ENCODE results near the gene LRP1. TPM values are rescaled to one million over a fixed set of nuclear protein-coding genes. Genes with fewer than 3 reads are reported as not detected.

Gene LRP1
- total RNA-seq = 61.8 and 62.7 TPM in 2 replicates
- long read RNA-seq = 0 reads

DNA sequence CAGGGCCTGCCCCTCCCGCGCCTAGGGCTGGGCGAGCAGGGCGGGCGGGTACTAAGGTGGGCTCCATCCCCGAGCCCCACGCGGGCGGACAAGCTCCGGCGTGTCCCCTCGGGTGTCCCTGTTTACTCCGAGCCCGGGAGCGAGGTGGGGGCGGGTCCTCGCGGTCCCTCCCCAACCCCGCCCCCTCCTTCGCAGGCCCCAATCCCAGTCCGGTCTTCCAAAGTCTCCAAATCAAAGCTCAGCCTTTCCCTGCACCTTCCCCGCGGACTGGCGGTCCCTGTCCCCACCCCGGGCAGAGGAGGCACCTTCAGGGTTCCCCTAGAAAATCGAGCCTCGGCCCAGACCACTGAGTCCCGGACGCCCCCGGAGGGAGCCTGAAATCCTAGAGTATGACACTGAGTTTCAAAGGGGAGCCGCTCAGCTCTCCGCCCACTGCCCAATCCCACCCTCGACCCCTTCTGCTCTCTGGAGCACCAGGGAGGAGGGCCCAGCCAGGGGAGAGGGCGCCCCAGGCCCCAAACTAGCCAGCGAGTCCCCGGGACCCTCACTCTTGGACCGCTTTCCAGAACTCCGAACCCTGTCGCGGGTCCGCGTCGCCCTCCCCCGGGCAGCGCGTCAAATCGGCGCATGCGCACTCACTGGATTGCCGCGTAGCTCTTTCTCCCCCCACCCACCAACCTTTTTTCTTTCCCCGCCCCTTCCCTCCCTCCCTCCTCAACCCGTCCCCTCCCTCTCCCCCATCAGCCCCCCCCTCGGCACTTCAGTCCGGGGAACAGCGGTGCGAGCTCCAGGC lies at the start of gene LRP1:
Gene LRP1 (plus strand): TSS at position 758 of the 793 bp plus-strand sequence. CDS start 482 bp downstream, outside the sequence.
- Mint-ChIP-seq H3K4me3 (peak within 1 kb of the TSS; percentile 95), H3K27me3 (ENCODE audit: low read depth) (peaks cover 19% of the 10 kb centered on the region), H3K9me3 (no peaks in the 10 kb centered on the region), H3K4me1 (peaks cover 37% of the 10 kb centered on the region), H3K27ac (ENCODE audit: unreplicated experiment) (no peak within 1 kb of the TSS), H3K36me3 (ENCODE audit: low read depth) (no peaks in the 10 kb centered on the region)
- peak; percentile 76 for DNase-seq (ENCODE audit: low read depth, low spot score)
- TF ChIP-seq, protein P1, sequence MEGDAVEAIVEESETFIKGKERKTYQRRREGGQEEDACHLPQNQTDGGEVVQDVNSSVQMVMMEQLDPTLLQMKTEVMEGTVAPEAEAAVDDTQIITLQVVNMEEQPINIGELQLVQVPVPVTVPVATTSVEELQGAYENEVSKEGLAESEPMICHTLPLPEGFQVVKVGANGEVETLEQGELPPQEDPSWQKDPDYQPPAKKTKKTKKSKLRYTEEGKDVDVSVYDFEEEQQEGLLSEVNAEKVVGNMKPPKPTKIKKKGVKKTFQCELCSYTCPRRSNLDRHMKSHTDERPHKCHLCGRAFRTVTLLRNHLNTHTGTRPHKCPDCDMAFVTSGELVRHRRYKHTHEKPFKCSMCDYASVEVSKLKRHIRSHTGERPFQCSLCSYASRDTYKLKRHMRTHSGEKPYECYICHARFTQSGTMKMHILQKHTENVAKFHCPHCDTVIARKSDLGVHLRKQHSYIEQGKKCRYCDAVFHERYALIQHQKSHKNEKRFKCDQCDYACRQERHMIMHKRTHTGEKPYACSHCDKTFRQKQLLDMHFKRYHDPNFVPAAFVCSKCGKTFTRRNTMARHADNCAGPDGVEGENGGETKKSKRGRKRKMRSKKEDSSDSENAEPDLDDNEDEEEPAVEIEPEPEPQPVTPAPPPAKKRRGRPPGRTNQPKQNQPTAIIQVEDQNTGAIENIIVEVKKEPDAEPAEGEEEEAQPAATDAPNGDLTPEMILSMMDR (conservative IDR thresholded peaks at IDR 0.05) = no peak

DNA sequence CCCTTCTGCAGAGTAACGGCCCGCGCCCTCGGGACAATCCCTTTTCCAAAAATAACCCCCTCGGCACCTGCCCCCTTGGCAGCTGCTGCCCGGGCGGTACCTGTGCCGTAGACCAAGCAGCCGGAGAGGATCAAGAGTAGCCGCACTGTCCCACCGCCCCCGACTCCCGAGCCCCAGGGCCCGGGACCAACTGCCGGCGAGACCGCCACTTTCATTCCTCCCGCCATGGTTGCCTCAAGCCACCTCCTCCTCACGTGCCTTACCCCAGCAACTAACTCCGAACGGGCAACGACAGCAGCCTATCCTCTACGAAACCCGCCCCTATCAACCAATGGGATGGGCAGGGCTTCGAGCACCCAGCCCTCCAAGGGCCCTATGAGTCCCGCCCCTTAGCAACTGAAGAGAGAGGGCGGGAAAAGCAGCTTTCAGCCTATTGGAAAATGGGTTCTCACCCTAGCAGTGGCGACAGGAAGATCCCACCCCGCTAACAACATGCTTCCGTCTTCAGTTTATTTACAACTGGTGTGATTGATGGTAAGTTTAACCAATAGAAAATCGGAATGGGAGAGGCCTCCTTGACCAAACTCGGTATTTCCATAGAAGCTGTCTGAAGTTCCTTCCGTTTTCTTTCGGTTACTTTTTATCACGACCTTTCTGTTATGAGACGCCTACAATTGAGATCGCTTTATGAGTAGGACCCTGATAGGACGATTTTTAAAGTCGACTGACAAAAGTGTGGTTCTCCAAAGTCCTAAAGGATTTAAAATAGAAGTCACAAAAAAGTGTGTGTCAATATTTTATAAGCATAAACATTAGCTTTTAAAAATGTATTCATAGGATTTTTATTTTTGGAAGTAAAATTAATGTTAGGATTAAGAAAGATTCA lies 49.5 kb upstream of the LRP1 start, which contains the start of gene NEMP1:
Gene NEMP1 (minus strand): TSS at position 273 of the 886 bp plus-strand sequence. CDS start 46 bp downstream, at position 227.
- TF ChIP-seq, protein P1 (conservative IDR thresholded peaks at IDR 0.05) = no peak
- peak; percentile 82 for DNase-seq (ENCODE audit: low read depth, low spot score)
- H3K27me3 Mint-ChIP-seq (ENCODE audit: low read depth) = no peaks in the 10 kb centered on the region
- peak within 1 kb of the TSS; percentile 97 for H3K4me3 Mint-ChIP-seq
- H3K36me3 Mint-ChIP-seq (ENCODE audit: low read depth) = peaks cover 2% of the 10 kb centered on the region
- H3K4me1 Mint-ChIP-seq = peaks cover 20% of the 10 kb centered on the region
- H3K27ac Mint-ChIP-seq (ENCODE audit: unreplicated experiment) = peak within 1 kb of the TSS; percentile 96
- H3K9me3 Mint-ChIP-seq = no peaks in the 10 kb centered on the region

DNA sequence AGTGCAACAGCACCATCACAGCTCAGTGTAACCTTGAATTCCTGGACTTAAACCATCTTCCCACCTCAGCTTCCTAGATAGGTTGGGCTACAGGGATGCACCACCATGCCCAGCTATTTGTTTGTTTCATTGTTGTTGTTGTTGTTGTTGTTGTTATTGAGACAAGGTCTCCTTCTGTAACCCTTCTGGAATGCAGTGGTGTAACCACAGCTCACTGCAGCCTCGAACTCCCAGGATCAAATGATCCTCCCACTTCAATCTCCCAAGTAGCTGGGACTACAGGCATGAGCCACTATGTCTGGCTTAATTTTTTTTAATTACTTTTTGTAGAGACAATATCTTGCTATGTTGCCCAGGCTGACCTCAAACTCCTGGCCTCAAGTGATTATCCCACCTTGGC lies 48.5 kb upstream of the LRP1 start:
- DNase-seq (ENCODE audit: low read depth, low spot score) = no peak
- H3K27ac Mint-ChIP-seq (ENCODE audit: unreplicated experiment) = no peak overlapping the region
- H3K36me3 Mint-ChIP-seq (ENCODE audit: low read depth) = peaks cover 2% of the 10 kb centered on the region
- no peaks in the 10 kb centered on the region for H3K9me3 Mint-ChIP-seq
- TF ChIP-seq, protein P1 (conservative IDR thresholded peaks at IDR 0.05) = no peak
- H3K4me3 Mint-ChIP-seq = peak overlapping the region; percentile 27
- peaks cover 24% of the 10 kb centered on the region for H3K4me1 Mint-ChIP-seq
- no peaks in the 10 kb centered on the region for H3K27me3 Mint-ChIP-seq (ENCODE audit: low read depth)

DNA sequence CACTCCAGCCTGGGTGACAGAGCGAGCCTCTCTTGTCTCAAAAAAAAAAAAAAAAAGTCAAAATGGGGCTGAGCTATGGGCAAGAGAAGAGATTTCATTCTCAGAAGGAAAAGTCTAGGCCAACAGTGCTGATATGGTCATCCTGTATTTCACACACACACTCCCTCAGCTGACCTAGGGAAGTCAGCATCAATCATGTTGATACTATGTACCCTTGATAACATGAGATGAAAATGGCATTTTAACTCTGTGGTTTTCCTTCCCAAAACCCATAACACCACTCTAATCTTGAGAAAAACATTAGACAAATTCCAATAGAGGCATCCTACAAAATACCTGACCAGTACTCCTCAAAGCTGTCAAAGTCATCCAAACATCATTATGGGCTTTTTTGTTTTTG lies 47.4 kb upstream of the LRP1 start:
- Mint-ChIP-seq H3K27me3 (ENCODE audit: low read depth) (no peaks in the 10 kb centered on the region), H3K4me3 (peak overlapping the region; percentile 38), H3K27ac (ENCODE audit: unreplicated experiment) (no peak overlapping the region), H3K9me3 (no peaks in the 10 kb centered on the region), H3K4me1 (peaks cover 35% of the 10 kb centered on the region), H3K36me3 (ENCODE audit: low read depth) (peaks cover 2% of the 10 kb centered on the region)
- TF ChIP-seq, protein P1 (conservative IDR thresholded peaks at IDR 0.05) = no peak
- no peak for DNase-seq (ENCODE audit: low read depth, low spot score)

DNA sequence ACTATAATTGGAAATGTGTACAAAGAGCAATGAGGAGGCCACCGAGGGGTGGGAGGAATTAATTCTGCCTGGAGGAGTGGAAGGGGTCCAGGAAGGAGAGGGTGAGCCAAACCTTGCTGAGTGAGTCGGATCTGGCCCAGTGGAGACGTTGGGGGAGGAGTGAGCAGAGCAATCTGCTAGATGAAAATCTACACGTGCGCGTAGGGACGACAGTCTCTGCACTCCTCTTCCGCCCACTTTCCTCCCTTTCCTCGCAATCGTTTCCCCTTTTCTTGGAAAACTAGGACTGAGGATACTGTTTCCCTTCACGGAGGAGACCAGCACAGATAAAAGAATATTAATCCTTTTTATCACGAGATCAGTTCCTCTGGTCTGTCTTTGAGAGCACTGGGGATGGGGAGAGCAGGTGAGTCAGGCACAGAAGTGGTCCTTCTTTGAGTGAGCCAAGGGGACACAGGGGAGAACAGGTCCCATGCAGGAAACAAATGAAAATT lies 42.2 kb upstream of the LRP1 start:
- peak overlapping the region; percentile 90 for H3K4me3 Mint-ChIP-seq
- H3K27me3 Mint-ChIP-seq (ENCODE audit: low read depth) = no peaks in the 10 kb centered on the region
- peak overlapping the region; percentile 92 for H3K27ac Mint-ChIP-seq (ENCODE audit: unreplicated experiment)
- H3K9me3 Mint-ChIP-seq = no peaks in the 10 kb centered on the region
- peaks cover 49% of the 10 kb centered on the region for H3K4me1 Mint-ChIP-seq
- H3K36me3 Mint-ChIP-seq (ENCODE audit: low read depth) = peaks cover 2% of the 10 kb centered on the region
- TF ChIP-seq, protein P1 (conservative IDR thresholded peaks at IDR 0.05) = no peak
- no peak for DNase-seq (ENCODE audit: low read depth, low spot score)

Data from neural crest cell (in vitro differentiated cells).